HG03442 (cell line): Measurements from ENCODE around the gene CCDC192.

Experiments used
- ATAC-seq: cut with Tn5 transposase; IDR thresholded peaks from one replicate; pipeline ENCODE4 v1.9.1; 2021; ENCODE audit warnings: mild to moderate bottlenecking, moderate library complexity; ENCODE audit not compliant: unreplicated experiment

Gene CCDC192

GRCh38 chr5:127970081-127970480 is 266.9 kb downstream of the CCDC192 start:
- ATAC-seq, result no peak

GRCh38 chr5:127970854-127971425 is 267.7 kb downstream of the CCDC192 start:
- ATAC-seq, result no peak

- no peak for ATAC-seq
Observed at GRCh38 chr5:127975961-127976360, 272.8 kb downstream of the CCDC192 start.

GRCh38 chr5:127976525-127976924 is 273.3 kb downstream of the CCDC192 start:
- no peak for ATAC-seq

GRCh38 chr5:127976991-127977717 is 274.0 kb downstream of the CCDC192 start:
- ATAC-seq, result no peak

GRCh38 chr5:127978738-127979300 is 275.6 kb downstream of the CCDC192 start:
- no peak for ATAC-seq

- no peak for ATAC-seq
Observed at GRCh38 chr5:127979475-127979874, 276.3 kb downstream of the CCDC192 start.

- no peak for ATAC-seq
Observed at GRCh38 chr5:127980843-127981242, 277.7 kb downstream of the CCDC192 start.

GRCh38 chr5:127981498-127981897 is 278.3 kb downstream of the CCDC192 start:
- no peak for ATAC-seq

- no peak for ATAC-seq
Observed at GRCh38 chr5:127985811-127986325, 282.7 kb downstream of the CCDC192 start.

GRCh38 chr5:127987354-127988145 is 284.4 kb downstream of the CCDC192 start:
- no peak for ATAC-seq

- ATAC-seq, result no peak
Observed at GRCh38 chr5:127988146-127988760, 285.1 kb downstream of the CCDC192 start.
